ENCODE results near the gene NDFIP2. TPM values are rescaled to one million over a fixed set of nuclear protein-coding genes. Genes with fewer than 3 reads are reported as not detected.

NDFIP2 gene
- total and polyA plus RNA-seq, 2 donors (not counting 3 experiments of a cell fraction or from before 2014, with no cell fraction given) = 7.9 to 18.5 TPM

- Histone ChIP-seq H3K36me3 (ENCODE audit: control insufficient read depth in 2 of 2, extremely low read depth in 1 of 2, insufficient read depth in 2 of 2, low read length in 2 of 2) (no peaks in the 10 kb centered on the region), H3K9me3 (replicated peaks; ENCODE audit: control insufficient read depth, insufficient read depth, low read length) (no peaks in the 10 kb centered on the region), H3K27ac (ENCODE audit: insufficient read depth, low read depth, low read length) (no peak overlapping the region), H3K4me3 (replicated peaks in 1 of 3; ENCODE audit: insufficient read depth in 1 of 3, low read depth in 1 of 3, low read length in 3 of 3) (no peak overlapping the region), H2AFZ (ENCODE audit: low read depth, low read length) (no peak overlapping the region), H3K27me3 (ENCODE audit: control insufficient read depth in 2 of 2, insufficient read depth in 2 of 2, low read length in 2 of 2) (no peaks in the 10 kb centered on the region), H3K4me2 (ENCODE audit: insufficient read depth, low read length) (no peak overlapping the region), H4K20me1 (replicated peaks; ENCODE audit: control insufficient read depth, extremely low read depth, insufficient read depth, low read length) (no peaks in the 10 kb centered on the region), H3K9me1 (replicated peaks; ENCODE audit: control insufficient read depth, extremely low read depth, insufficient read depth, low read length) (no peaks in the 10 kb centered on the region), H3K9ac (replicated peaks; ENCODE audit: extremely low read depth, insufficient read depth, low read length) (no peak overlapping the region), H3K79me2 (ENCODE audit: control insufficient read depth, insufficient read depth, low read length) (peaks cover 5% of the 10 kb centered on the region), H3K4me1 (ENCODE audit: control insufficient read depth, extremely low read depth, insufficient read depth, low read length) (no peaks in the 10 kb centered on the region)
- BruUV-seq (replicated peaks) = no TSS peak
- ChIA-PET CTCF (interaction anchor here (0.6 to 1.6 kb wide), 2 partner anchors 18 to 44 kb away, joined by 3 read pairs; no protein-coding TSS in a partner anchor), POLR2A (no interaction called here)
- dilution Hi-C loops (cut with MboI; ENCODE audit: extremely low pct_ligation_motif_present, low sequenced_read_pairs) = no loop called here
- no peak for TF ChIP-seq POLR2AphosphoS5 (IDR thresholded peaks at IDR 0.05; ENCODE audit: insufficient read depth, low read depth, low read length)
- TF ChIP-seq FOS (IDR thresholded peaks at IDR 0.05; ENCODE audit: borderline replicate concordance, insufficient read depth, low read length) = no peak
- TF ChIP-seq EZH2 (IDR thresholded peaks at IDR 0.05; ENCODE audit: borderline replicate concordance, low read depth, low read length, severe bottlenecking) = no peak
- no peak for TF ChIP-seq POLR2A (IDR thresholded peaks at IDR 0.05; ENCODE audit: low read depth, low read length)
- no peak for TF ChIP-seq MYC (IDR thresholded peaks at IDR 0.05; ENCODE audit: low read depth, low read length)
- no peak for TF ChIP-seq GATA2 (IDR thresholded peaks at IDR 0.05; ENCODE audit: insufficient read depth, insufficient read length, low read depth, low read length)
- TF ChIP-seq JUN (IDR thresholded peaks at IDR 0.05; ENCODE audit: borderline replicate concordance, insufficient read depth, insufficient read length, low read depth) = no peak
- TF ChIP-seq MAX (IDR thresholded peaks at IDR 0.05; ENCODE audit: insufficient read depth, insufficient read length) = no peak
- no peak for TF ChIP-seq CTCF (IDR thresholded peaks at IDR 0.05; ENCODE audit: extremely low read depth in 1 of 2, insufficient read depth in 1 of 2, low read depth in 1 of 2, low read length in 2 of 2)
- no peak for FAIRE-seq
- intact Hi-C loops (cut with micrococcal nuclease) = no loop called here
- DNase-seq (ENCODE audit: low read depth, low spot score) = no peak
Measured at GRCh38 chr13:79497852-79498251, 16.9 kb downstream of the NDFIP2 start.

Data from endothelial cell of umbilical vein (primary cell).